GM18519 (cell line): ENCODE measurements around the gene GNA14.
"Not testable (repeated sequence)": the region's sequence is repeated elsewhere in the genome, so short reads cannot be mapped to it uniquely, and the experiment has no call there.

Experiments used
- ATAC-seq: cut with Tn5 transposase; IDR thresholded peaks from one replicate; pipeline ENCODE4 v1.9.1; 2021; ENCODE audit warnings: mild to moderate bottlenecking, moderate library complexity; ENCODE audit not compliant: unreplicated experiment, low FRiP score

Gene GNA14

DNA sequence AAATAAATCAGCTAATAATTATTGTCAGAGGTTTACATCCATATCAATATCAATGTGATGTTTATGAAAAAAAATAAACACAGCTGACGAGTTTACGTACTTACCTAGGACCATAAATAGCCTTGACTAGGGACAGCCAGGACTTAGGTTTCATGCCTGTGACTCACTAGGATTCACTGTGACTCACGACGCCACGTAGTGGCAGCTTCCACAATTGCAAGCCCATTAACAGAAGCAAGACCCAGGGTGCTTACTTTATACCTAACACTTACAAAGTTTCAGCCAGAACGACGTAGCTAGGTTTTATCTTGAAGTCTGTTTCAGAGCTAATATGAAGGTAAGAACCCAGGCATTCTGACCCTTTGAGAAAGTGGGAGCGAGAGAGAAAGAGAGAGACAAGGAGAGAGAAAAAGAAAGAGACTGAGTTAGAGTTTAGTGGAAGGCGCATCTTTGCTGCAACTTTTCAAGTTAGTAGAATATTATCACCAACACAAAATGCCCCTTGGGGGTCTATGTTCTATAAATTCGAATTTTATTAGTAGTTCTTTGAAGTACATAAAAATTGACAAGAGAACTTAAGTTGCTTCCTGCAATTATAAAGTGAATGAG, 191.2 kb downstream of the GNA14 start:
- peak; percentile 73 for ATAC-seq

- ATAC-seq: no peak
Observed at GRCh38 chr9:77455312-77455927, 192.7 kb downstream of the GNA14 start.

GRCh38 chr9:77454663-77455062, 193.5 kb downstream of the GNA14 start:
- no peak for ATAC-seq

DNA sequence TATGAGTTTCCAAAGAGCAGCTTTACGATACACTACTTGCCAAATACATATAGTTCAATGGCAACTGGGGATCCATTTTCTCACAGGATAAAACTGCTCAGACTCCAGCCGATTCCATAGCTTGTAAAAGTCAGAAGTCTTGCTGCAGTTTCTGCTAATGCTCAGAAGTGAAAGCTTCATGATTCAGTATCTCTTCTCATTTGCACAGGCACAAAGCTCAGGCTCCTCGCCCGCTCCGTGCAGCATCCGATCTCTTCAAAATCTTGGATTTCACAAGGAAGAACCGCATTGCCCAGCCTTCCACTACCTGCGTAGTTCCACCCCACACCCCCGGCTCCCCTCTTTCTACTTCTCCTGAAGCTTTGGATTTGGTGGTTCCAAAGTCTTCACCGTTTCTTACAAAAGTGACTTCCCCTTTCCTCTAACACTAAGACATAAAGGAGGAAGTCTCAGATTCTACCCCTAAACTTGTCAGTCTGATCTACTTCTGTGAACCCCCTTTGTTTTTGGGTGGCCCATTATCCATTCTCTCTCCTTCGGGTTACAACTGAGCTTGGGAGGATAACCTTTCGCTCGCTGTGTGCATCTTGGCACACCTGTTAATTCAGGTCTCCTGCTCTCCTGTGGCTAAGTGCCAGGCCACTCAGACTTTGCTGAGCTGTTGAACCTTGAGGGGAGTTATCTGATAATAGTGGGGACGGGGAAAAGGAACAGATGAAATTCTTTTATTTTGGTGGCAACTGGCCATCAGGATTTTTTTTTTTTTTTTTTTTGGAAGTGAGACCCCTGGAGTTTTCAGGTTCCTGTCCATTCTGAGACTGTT, 194.1 kb downstream of the GNA14 start:
- ATAC-seq: no peak

DNA sequence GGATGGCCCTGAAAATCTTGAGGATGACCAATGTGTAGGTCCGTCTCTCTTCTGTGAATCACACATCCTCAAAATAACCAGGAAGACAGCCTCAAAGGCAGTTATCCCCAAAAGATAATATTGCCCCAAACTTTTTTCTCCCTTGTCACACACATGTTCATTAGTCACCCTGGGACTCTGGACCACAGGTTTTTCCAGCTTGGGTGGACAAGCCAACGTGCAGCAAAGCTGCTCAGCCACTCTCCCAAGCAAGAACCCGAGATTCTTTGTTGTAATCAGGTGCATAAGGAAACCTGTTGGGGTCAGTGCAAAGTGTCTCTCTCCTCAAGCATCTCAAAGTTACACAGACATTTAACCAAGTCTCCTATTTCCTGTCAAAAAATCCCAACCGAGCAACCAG, 196.6 kb downstream of the GNA14 start:
- no peak for ATAC-seq

DNA sequence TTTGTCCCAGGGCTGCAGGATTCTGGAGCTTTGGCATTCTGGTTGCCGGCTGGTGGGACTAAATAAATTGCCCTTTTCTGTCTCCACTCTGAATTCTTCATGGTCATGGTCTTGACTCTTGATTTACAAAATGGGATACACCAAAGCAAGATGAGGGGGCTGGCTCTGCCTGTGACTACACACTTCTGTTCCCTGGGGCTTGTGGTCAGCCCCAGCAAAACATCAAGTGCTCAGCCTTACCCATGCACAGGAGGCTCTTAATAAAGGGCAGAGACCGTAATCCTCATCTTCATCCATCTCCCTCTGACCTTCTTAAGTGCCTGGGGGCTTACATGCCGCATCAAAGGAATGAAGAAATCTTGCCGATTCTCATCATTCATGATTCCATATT, 198.0 kb downstream of the GNA14 start:
- no peak for ATAC-seq

- ATAC-seq: no peak
Observed at GRCh38 chr9:77449240-77450084, 198.7 kb downstream of the GNA14 start.

GRCh38 chr9:77447646-77448045, 200.5 kb downstream of the GNA14 start:
- no peak for ATAC-seq

DNA sequence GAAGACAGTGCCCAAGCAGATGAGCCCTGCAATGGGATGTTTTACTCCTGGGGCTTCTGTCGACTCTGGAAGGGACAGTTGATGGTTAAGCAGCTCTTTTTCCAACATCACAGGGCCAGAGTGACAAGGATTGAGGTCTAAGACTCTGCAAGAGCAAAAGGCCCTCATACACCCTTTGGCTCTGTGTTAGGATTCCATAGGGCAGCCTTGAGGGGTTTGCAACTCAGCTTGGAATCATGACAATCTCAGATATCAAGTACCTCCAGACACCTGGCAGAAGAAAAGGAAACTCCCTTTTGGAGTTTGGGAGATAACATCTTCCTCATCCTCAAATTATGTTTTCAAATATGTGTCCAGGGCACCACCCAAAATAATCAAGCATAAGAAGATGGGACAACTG, 205.7 kb downstream of the GNA14 start:
- no peak for ATAC-seq

DNA sequence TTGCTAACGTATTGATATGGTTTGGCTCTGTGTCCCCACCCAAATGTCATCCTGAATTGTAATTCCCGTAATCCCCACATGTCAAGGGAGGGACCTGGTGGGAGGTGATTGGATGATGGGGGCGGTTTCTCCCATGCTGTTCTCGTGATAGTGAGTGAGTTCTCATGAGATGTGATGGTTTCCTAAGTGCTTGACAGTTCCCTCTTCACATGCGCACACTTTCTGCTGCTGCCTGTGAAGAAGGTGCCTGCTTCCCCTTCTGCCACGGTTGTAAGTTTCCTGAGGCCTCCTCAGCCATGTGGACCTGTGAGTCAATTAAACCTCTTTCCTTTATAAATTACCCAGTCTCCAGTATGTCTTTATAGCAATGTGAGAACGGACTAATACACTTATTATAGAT, 207.0 kb downstream of the GNA14 start:
- not testable (repeated sequence) for ATAC-seq

DNA sequence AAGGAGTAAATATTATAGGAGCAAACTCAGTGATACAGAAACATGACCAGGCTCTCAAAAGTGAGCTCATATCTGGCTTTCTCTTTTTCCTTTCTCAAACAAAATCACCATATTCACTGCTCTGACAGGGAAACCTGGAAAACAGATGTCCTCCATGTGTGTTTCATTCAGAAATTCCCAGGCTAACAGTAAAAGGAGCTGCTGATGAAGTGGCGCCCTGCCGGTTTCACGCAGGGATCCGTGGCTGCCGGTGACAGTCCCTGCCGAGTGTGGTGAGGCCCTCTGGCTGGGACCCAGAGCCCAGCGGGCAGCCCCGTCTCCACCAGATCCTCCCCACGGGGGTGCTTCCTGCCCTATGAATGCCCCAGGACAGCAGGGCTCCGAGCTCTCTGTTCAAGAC, 208.1 kb downstream of the GNA14 start:
- no peak for ATAC-seq

- no peak for ATAC-seq
Observed at GRCh38 chr9:77438653-77439052, 209.5 kb downstream of the GNA14 start.

DNA sequence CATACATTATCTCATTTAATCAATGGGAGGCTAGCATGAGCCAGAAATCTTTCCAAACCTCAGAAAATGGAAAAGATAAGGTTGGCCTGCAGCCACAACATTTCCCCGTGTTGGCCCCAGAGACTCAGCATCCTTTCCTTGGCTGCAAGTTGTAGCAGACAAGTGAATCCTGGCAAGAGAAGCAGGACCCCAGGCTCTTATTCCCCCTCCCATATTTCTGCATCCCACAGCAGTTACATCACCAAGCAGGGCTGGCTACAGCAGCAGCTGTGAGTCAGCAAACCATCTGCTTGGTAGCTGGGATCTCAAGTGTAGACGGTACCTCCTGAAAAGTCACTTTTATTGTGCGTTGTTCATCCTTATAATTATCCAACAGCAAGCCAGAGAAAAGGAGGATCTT, 212.4 kb downstream of the GNA14 start:
- no peak for ATAC-seq

- ATAC-seq: no peak
Observed at GRCh38 chr9:77435277-77435676, 212.8 kb downstream of the GNA14 start.

- peak; percentile 87 for ATAC-seq
Observed at GRCh38 chr9:77433675-77434445, 214.3 kb downstream of the GNA14 start.

GRCh38 chr9:77432053-77432452, 216.1 kb downstream of the GNA14 start:
- no peak for ATAC-seq

DNA sequence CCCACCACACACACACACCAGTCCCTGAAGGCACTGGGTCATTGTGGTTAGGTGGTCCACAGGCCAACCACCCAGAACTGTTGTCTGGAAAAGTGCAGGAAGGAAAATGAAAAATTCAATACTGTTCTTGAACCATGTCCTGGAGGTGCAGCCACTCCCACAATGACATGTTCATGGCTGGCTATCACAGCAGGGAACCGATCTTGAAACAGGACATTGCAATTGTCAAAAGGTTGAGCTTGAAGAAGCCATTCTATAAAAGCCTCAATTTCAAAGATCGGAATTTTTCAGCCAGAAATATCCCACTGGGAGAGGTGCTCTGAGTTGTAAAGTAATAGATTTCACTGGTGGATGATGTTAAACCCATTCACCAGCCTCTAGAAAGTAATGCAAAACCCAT, 218.2 kb downstream of the GNA14 start:
- no peak for ATAC-seq

DNA sequence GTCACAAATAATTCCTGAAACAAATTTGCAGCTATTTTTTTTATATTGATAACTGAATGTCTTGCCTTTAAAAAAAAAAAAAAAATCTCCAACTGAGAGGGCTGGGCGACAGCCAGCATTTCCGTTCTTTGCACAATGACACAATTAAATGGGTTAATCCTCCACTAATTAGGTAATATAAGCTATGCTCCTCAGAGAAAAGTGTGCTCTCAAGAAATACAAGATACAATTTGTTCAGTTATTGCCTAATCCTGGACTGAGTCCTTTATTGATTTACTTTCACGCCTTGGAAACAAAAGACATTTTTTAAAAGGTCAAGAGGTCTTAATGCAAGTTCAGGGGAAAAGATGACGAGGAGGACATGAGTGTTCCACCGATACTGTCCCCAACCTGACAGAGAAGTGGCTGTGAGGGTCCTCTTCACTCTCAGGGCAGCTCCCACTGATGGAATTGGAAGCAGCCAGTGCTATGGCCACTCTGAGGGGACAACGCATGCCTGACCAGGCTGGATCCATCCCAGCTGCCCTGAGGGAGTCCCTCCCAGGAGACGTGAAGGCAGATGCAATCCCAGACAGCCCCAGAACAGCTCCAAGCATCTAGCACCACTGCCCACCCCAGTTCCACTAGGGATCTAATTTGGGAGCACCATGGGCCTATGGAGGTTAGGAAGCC, 220.7 kb downstream of the GNA14 start:
- ATAC-seq: no peak

- no peak for ATAC-seq
Observed at GRCh38 chr9:77426712-77427111, 221.4 kb downstream of the GNA14 start.

DNA sequence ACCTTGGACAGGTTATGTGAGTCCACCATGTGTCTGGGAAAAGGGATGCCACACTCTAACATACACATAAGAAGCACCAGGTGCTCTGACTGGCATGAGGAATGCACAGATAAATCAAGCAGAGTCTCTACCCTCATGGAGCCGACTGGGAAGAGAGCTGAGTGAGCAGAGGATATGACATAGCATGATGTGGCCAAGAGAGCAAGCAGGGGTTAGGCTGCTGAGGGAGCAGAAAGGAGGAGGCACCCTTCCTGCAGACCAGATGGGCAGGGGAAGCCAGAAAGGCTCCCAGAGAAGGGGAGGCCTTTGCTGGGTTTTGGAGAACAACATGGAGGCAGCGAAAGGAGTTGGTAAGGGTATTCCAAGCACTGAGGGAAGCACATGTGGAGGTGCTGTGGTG, 223.1 kb downstream of the GNA14 start:
- no peak for ATAC-seq
